Natural killer cell treated with Interleukin-12 subunit alpha and Interleukin-12 subunit beta and Interleukin-15 and Interleukin-18, amount 100 ng/mL, for 72 hours (primary cell): Measurements from ENCODE around the gene LZTS2. TPM values are rescaled to one million over a fixed set of nuclear protein-coding genes. Genes with fewer than 3 reads are reported as not detected.
A peak's percentile ranks its signal among the peaks of the same experiment; 100 is the strongest.
"Not testable (repeated sequence)": the region's sequence is repeated elsewhere in the genome, so short reads cannot be mapped to it uniquely, and the experiment has no call there.

Experiments
- ATAC-seq, 2 donors: fragments of 150-1000 bp; cut with Tn5 transposase in 1 of 2; sonication (Bioruptor Pico), chemical (Tn5 transposase) in 1 of 2; 2 replicates each; pipeline ENCODE4 v1.10.0; 2021
- DNase-seq: peaks from one replicate; pipeline ENCODE4 v3.0.0; 2022; ENCODE audit warnings: low spot score
- H3K27ac Mint-ChIP-seq, 2 donors: 1 replicate in 1 of 2; 2 replicates in 1 of 2; pipeline ENCODE4 v1.8.0; 2022; ENCODE audit warnings: mixed read lengths in 2 of 2, mild to moderate bottlenecking in 1 of 2, moderate library complexity in 1 of 2
- H3K27me3 Mint-ChIP-seq, 2 donors: 1 replicate in 1 of 2; 2 replicates in 1 of 2; pipeline ENCODE4 v1.8.0; 2022; ENCODE audit warnings: mixed read lengths in 2 of 2
- H3K36me3 Mint-ChIP-seq: one replicate; pipeline ENCODE4 v1.8.0; 2022; ENCODE audit warnings: mixed read lengths
- H3K4me1 Mint-ChIP-seq, 2 donors: 1 replicate in 1 of 2; 2 replicates in 1 of 2; pipeline ENCODE4 v1.8.0; 2022; ENCODE audit warnings: low read depth in 2 of 2, mixed read lengths in 2 of 2, mild to moderate bottlenecking in 1 of 2
- H3K4me3 Mint-ChIP-seq: one replicate; pipeline ENCODE4 v1.8.0; 2022; ENCODE audit warnings: mixed read lengths
- H3K9me3 Mint-ChIP-seq: 2 replicates; pipeline ENCODE4 v1.8.0; 2022; ENCODE audit warnings: mixed read lengths
- total RNA-seq, 2 donors: library from RNA; stranded (reverse); gene quantifications; one replicate each; pipeline ENCODE4 v1.2.3, GENCODE V29; 2022

The LZTS2 gene
- total RNA-seq, 2 donors from 2014 or later, result 6.2 to 6.4 TPM

- no peak for DNase-seq
- Mint-ChIP-seq H3K4me3 (peak overlapping the region; percentile 39), H3K27ac (no peak overlapping the region)
Observed at GRCh38 chr10:100970914-100971811, 28.4 kb upstream of the LZTS2 start.

GRCh38 chr10:100972115-100972903 lies 27.3 kb upstream of the LZTS2 start:
- H3K36me3 Mint-ChIP-seq, result no peaks in the 10 kb centered on the region
- H3K27ac Mint-ChIP-seq, result no peak overlapping the region
- DNase-seq, result no peak
- no peak overlapping the region for H3K4me3 Mint-ChIP-seq
- H3K9me3 Mint-ChIP-seq, result no peaks in the 10 kb centered on the region
- H3K4me1 Mint-ChIP-seq, result peaks cover 7 to 13% of the 10 kb centered on the region in 2 donors
- ATAC-seq, result no peak
- no peaks in the 10 kb centered on the region for H3K27me3 Mint-ChIP-seq

More at GRCh38 chr10:100970914-100971811, 28.4 kb upstream of the LZTS2 start:
- Mint-ChIP-seq H3K9me3 (no peaks in the 10 kb centered on the region), H3K27me3 (no peaks in the 10 kb centered on the region), H3K4me1 (peaks cover 7 to 13% of the 10 kb centered on the region in 2 donors), H3K36me3 (no peaks in the 10 kb centered on the region)
- ATAC-seq, result no peak

- no peak overlapping the region for H3K4me3 Mint-ChIP-seq
- no peaks in the 10 kb centered on the region for H3K36me3 Mint-ChIP-seq
- H3K27ac Mint-ChIP-seq, result no peak overlapping the region
- no peaks in the 10 kb centered on the region for H3K9me3 Mint-ChIP-seq
- ATAC-seq (no peak), DNase-seq (no peak)
- peaks cover 7 to 13% of the 10 kb centered on the region in 2 donors for H3K4me1 Mint-ChIP-seq
- H3K27me3 Mint-ChIP-seq, result no peaks in the 10 kb centered on the region
Observed at GRCh38 chr10:100972904-100973535, 26.6 kb upstream of the LZTS2 start.

DNA sequence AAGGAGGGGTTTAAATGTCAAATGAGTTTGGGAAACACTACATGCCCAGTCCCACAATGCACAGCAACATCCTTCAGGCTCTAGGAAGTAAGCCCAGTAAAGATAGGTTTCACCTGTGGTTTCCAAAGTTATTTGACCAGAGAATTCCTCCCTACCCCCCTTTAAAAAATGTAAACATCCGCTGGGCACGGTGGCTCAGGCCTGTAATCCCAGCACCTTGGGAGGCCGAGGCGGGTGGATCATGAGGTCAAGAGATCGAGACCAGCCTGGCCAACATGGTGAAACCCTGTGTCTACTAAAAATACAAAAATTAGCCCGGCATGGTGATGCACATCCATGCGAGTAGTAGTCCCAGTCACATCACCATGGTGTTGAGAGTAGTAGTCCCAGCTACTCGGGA lies 24.2 kb upstream of the LZTS2 start:
- H3K4me3 Mint-ChIP-seq, H3K4me1 Mint-ChIP-seq, H3K36me3 Mint-ChIP-seq, ATAC-seq, H3K27me3 Mint-ChIP-seq, DNase-seq, H3K27ac Mint-ChIP-seq, H3K9me3 Mint-ChIP-seq: not testable (repeated sequence)

GRCh38 chr10:100976906-100977305 lies 22.7 kb upstream of the LZTS2 start:
- ATAC-seq, result no peak
- Mint-ChIP-seq H3K4me3 (no peak overlapping the region), H3K9me3 (no peaks in the 10 kb centered on the region), H3K4me1 (no peaks in the 10 kb centered on the region), H3K36me3 (no peaks in the 10 kb centered on the region), H3K27ac (no peak overlapping the region), H3K27me3 (no peaks in the 10 kb centered on the region)
- no peak for DNase-seq

DNA sequence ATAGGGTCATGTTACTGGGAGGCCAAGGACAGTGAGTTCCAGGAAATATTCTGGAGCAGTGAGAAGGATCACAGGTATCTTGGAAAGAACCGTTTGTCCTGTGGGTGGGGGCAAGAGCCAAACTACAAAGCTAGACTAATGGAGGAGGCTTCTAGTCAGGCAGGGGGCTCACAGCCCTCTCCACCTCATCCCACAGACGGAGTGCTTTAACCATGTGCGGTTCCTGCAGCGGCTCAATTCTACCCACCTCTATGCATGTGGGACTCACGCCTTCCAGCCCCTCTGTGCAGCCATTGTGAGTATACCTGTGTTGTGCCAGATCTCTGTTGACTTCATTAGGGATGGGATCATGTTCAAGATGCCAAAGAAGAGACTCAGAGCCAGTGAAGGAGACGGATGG lies 22.2 kb upstream of the LZTS2 start:
- Mint-ChIP-seq H3K36me3 (no peaks in the 10 kb centered on the region), H3K27me3 (no peaks in the 10 kb centered on the region), H3K4me1 (no peaks in the 10 kb centered on the region), H3K4me3 (no peak overlapping the region), H3K9me3 (no peaks in the 10 kb centered on the region), H3K27ac (no peak overlapping the region)
- ATAC-seq (no peak), DNase-seq (no peak)

DNA sequence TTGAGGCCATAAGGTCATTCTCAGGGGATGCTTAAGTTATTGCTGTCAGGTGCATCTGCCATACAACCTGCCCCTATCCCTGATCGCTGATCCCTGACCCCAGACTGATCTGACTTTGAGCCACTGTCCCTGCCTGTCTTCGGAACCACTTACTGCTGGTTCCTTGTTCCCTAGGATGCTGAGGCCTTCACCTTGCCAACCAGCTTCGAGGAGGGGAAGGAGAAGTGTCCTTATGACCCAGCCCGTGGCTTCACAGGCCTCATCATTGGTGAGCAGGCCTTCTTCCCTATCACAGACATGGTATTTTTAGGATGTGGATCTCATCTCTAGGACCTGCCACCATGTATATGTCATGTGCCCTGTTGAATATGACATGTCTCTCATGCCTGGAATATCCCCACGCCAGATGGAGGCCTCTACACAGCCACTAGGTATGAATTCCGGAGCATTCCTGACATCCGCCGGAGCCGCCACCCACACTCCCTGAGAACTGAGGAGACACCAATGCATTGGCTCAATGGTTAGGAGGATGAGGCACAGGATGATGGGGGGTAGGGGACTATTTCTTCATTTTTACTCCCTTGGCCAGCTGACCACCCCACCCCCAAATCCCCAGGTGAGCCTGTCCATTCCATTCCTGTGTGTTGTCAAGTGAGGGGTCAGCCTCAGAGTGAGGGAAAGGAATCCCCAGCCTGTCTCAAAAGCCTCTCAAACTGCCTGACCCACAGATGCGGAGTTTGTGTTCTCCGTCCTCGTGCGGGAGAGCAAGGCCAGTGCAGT lies 21.3 kb upstream of the LZTS2 start:
- H3K27me3 Mint-ChIP-seq, result no peaks in the 10 kb centered on the region
- no peak for DNase-seq
- ATAC-seq, result no peak
- no peaks in the 10 kb centered on the region for H3K36me3 Mint-ChIP-seq
- no peaks in the 10 kb centered on the region for H3K9me3 Mint-ChIP-seq
- no peak overlapping the region for H3K4me3 Mint-ChIP-seq
- no peaks in the 10 kb centered on the region for H3K4me1 Mint-ChIP-seq
- no peak overlapping the region for H3K27ac Mint-ChIP-seq

GRCh38 chr10:100978901-100979195 lies 20.8 kb upstream of the LZTS2 start:
- H3K4me1 Mint-ChIP-seq, result no peaks in the 10 kb centered on the region
- no peak for ATAC-seq
- H3K27me3 Mint-ChIP-seq, result no peaks in the 10 kb centered on the region

DNA sequence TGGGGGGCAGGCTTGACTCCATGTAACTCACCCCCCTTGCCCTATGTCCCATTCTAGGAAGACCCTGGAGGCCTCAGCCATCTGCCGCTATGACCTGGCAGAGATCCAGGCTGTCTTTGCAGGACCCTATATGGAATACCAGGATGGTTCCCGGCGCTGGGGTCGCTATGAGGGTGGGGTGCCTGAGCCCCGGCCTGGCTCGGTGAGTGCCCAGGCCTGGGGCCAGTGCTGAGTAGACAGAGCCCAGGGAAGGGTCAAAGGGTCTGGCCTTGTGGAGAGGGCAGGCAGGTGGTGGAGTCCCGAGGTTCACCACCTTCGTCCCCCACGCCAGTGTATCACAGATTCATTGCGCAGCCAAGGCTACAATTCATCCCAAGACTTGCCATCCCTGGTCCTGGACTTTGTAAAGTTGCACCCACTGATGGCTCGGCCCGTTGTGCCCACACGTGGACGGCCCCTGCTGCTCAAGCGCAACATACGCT lies 19.8 kb upstream of the LZTS2 start:
- Mint-ChIP-seq H3K4me3 (no peak overlapping the region), H3K27me3 (no peaks in the 10 kb centered on the region), H3K9me3 (no peaks in the 10 kb centered on the region), H3K4me1 (no peaks in the 10 kb centered on the region), H3K36me3 (no peaks in the 10 kb centered on the region), H3K27ac (no peak overlapping the region)
- no peak for DNase-seq
- no peak for ATAC-seq

More at GRCh38 chr10:100978901-100979195, 20.8 kb upstream of the LZTS2 start:
- Mint-ChIP-seq H3K9me3 (no peaks in the 10 kb centered on the region), H3K4me3 (no peak overlapping the region), H3K27ac (no peak overlapping the region), H3K36me3 (no peaks in the 10 kb centered on the region)
- no peak for DNase-seq

- no peak for ATAC-seq
- no peaks in the 10 kb centered on the region for H3K27me3 Mint-ChIP-seq
- H3K36me3 Mint-ChIP-seq, result no peaks in the 10 kb centered on the region
- DNase-seq, result no peak
- no peak overlapping the region for H3K4me3 Mint-ChIP-seq
- no peak overlapping the region for H3K27ac Mint-ChIP-seq
- H3K9me3 Mint-ChIP-seq, result no peaks in the 10 kb centered on the region
- no peaks in the 10 kb centered on the region for H3K4me1 Mint-ChIP-seq
Observed at GRCh38 chr10:100980311-100980710, 19.3 kb upstream of the LZTS2 start.

DNA sequence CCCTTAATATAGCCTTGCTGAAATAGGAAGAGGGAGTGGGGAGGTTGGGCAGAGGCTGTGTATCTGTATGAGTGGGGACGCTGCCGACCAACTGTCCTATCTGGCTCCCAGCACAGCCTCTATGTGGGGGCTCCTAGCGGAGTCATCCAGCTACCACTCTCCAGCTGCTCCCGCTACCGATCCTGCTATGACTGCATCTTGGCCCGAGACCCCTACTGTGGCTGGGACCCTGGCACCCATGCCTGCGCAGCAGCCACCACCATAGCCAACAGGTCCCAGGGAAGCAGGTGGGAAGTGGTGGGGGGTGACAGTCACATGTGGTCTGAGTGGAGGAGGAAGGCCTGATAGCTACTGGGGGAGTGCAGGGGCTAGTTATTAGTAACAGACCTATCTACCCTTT lies 18.9 kb upstream of the LZTS2 start:
- H3K27me3 Mint-ChIP-seq, result no peaks in the 10 kb centered on the region
- no peaks in the 10 kb centered on the region for H3K36me3 Mint-ChIP-seq
- ATAC-seq (no peak), DNase-seq (no peak)
- H3K27ac Mint-ChIP-seq, result no peak overlapping the region
- H3K4me3 Mint-ChIP-seq, result no peak overlapping the region
- H3K4me1 Mint-ChIP-seq, result peaks cover 3% of the 10 kb centered on the region in 2 donors
- H3K9me3 Mint-ChIP-seq, result no peaks in the 10 kb centered on the region

DNA sequence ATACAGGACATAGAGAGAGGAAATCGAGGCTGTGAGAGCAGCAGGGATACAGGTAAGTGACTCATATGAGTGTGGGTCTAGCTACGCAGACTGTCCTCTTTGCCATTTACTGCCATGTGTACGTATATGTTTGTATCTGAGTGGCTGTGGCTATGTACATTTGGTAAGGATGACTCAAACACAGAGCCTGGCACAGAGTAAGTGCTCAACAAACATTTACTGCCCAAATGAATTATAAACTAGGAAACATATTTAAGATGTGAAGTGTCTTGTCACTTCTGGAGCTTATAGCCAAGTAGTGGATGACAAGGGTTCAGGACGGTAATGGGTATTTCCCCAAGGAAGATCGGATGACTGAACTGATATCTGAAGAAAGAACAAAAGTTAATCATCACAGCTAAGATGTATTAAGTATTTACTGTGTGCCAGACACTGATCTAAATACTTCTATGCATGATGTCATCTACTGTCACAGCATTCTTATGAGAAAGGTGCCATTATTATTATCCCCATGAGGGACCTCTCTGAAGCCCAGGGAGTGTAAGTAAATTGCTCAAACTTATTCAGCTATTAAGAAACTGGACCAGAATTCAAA lies 18.3 kb upstream of the LZTS2 start:
- Mint-ChIP-seq H3K4me1 (peaks cover 6 to 9% of the 10 kb centered on the region in 2 donors), H3K4me3 (no peak overlapping the region), H3K36me3 (no peaks in the 10 kb centered on the region), H3K9me3 (no peaks in the 10 kb centered on the region), H3K27ac (no peak overlapping the region), H3K27me3 (no peaks in the 10 kb centered on the region)
- DNase-seq (no peak), ATAC-seq (no peak)
